ENCODE data around the gene KHDC3L. TPM values are rescaled to one million over a fixed set of nuclear protein-coding genes. Genes with fewer than 3 reads are reported as not detected.
"Not testable (repeated sequence)": the region's sequence is repeated elsewhere in the genome, so short reads cannot be mapped to it uniquely, and the experiment has no call there.

KHDC3L gene
- total and polyA plus RNA-seq, 2 donors, result 0.14 to 0.68 TPM

DNA sequence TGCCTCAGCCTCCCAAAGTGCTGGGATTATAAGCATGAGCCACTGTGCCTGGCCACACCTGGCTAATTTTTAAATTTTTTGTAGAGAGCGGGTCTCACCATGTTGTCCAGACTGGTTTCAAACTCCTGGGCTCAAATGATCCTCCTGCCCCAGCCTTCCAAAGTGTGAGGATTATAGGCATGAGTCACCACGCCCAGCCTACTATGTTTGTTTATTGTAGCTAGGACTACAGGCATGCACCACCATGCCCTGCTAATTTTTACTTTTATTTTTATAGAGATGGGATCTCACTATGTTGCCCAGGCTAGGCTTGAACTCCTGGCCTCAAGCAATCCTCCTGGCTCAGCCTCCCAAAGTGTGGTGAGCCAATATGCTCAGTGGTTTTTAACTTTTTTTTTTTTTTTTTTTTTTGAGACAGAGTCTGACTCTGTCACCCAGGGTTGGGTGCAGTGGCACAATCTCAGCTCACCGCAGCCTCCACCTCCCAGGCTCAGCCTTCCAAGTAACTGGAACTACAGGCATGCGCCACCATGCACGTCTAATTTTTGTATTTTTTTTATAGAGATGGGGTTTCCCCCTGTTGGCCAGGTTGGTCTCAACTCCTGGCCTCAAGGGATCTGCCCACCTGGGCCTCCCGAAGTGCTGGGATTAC is 20.1 kb downstream of the KHDC3L start:
- H3K9me3 ChIP-seq (ENCODE audit: control insufficient read depth in 2 of 2, insufficient read depth in 1 of 2, low read length in 1 of 2), result no peaks in the 10 kb centered on the region
- DNase-seq (ENCODE audit: low read depth in 6 of 9, low spot score in 9 of 9), result no peak
- H3K4me3 ChIP-seq (ENCODE audit: low read length in 2 of 2), result no peak overlapping the region
- H3K4me1 ChIP-seq (ENCODE audit: control insufficient read depth in 2 of 2, insufficient read depth in 2 of 2, low read length in 2 of 2), result no peaks in the 10 kb centered on the region
- no peak overlapping the region for H3K27ac ChIP-seq (ENCODE audit: low read depth in 1 of 2, low read length in 1 of 2)
- peaks cover under 1% of the 10 kb centered on the region in 2 donors for H3K27me3 ChIP-seq (ENCODE audit: control insufficient read depth in 2 of 2, insufficient read depth in 1 of 2, low read length in 1 of 2)
- H3K36me3 ChIP-seq (ENCODE audit: control insufficient read depth in 2 of 2, insufficient read depth in 2 of 2, low read length in 1 of 2), result no peaks in the 10 kb centered on the region
- WGBS, result 95% methylated on average over 6 of the region's 6 CpGs

GRCh38 chr6:73388433-73388799 is 26.0 kb downstream of the KHDC3L start:
- Histone ChIP-seq H3K27me3 (ENCODE audit: control insufficient read depth in 2 of 2, insufficient read depth in 1 of 2, low read length in 1 of 2) (peaks cover 3 to 18% of the 10 kb centered on the region in 2 donors), H3K36me3 (ENCODE audit: control insufficient read depth in 2 of 2, insufficient read depth in 2 of 2, low read length in 1 of 2) (no peaks in the 10 kb centered on the region), H3K27ac (ENCODE audit: low read depth in 1 of 2, low read length in 1 of 2) (no peak overlapping the region), H3K9me3 (ENCODE audit: control insufficient read depth in 2 of 2, insufficient read depth in 1 of 2, low read length in 1 of 2) (no peaks in the 10 kb centered on the region), H3K4me1 (ENCODE audit: control insufficient read depth in 2 of 2, insufficient read depth in 2 of 2, low read length in 2 of 2) (no peaks in the 10 kb centered on the region), H3K4me3 (ENCODE audit: low read length in 2 of 2) (peak overlapping the region; percentile 36 to 56)
- 52% methylated on average over 4 of the region's 4 CpGs for WGBS
- no peak for DNase-seq (ENCODE audit: low read depth in 6 of 9, low spot score in 9 of 9)

GRCh38 chr6:73388800-73389512 is 26.5 kb downstream of the KHDC3L start:
- Histone ChIP-seq H3K27me3 (ENCODE audit: control insufficient read depth in 2 of 2, insufficient read depth in 1 of 2, low read length in 1 of 2) (peaks cover 3 to 18% of the 10 kb centered on the region in 2 donors), H3K27ac (ENCODE audit: low read depth in 1 of 2, low read length in 1 of 2) (no peak overlapping the region), H3K36me3 (ENCODE audit: control insufficient read depth in 2 of 2, insufficient read depth in 2 of 2, low read length in 1 of 2) (no peaks in the 10 kb centered on the region), H3K9me3 (ENCODE audit: control insufficient read depth in 2 of 2, insufficient read depth in 1 of 2, low read length in 1 of 2) (no peaks in the 10 kb centered on the region), H3K4me3 (ENCODE audit: low read length in 2 of 2) (peak overlapping the region; percentile 36 to 56), H3K4me1 (ENCODE audit: control insufficient read depth in 2 of 2, insufficient read depth in 2 of 2, low read length in 2 of 2) (no peaks in the 10 kb centered on the region)
- WGBS, result 2% methylated on average over 38 of the region's 38 CpGs
- peak in 5 of 9 donors; percentile 8 to 52 (median 15) for DNase-seq (ENCODE audit: low read depth in 6 of 9, low spot score in 9 of 9)

- DNase-seq (ENCODE audit: low read depth in 6 of 9, low spot score in 9 of 9), result no peak
- Histone ChIP-seq H3K4me1 (ENCODE audit: control insufficient read depth in 2 of 2, insufficient read depth in 2 of 2, low read length in 2 of 2) (no peaks in the 10 kb centered on the region), H3K27ac (ENCODE audit: low read depth in 1 of 2, low read length in 1 of 2) (no peak overlapping the region), H3K27me3 (ENCODE audit: control insufficient read depth in 2 of 2, insufficient read depth in 1 of 2, low read length in 1 of 2) (peaks cover 3 to 18% of the 10 kb centered on the region in 2 donors), H3K9me3 (ENCODE audit: control insufficient read depth in 2 of 2, insufficient read depth in 1 of 2, low read length in 1 of 2) (peaks cover 0 to 5% of the 10 kb centered on the region in 2 donors), H3K36me3 (ENCODE audit: control insufficient read depth in 2 of 2, insufficient read depth in 2 of 2, low read length in 1 of 2) (no peaks in the 10 kb centered on the region), H3K4me3 (ENCODE audit: low read length in 2 of 2) (no peak overlapping the region)
- WGBS, result 86% methylated on average over 10 of the region's 10 CpGs
Measured at GRCh38 chr6:73389854-73390253, 27.4 kb downstream of the KHDC3L start.

- H3K9me3 ChIP-seq (ENCODE audit: control insufficient read depth in 2 of 2, insufficient read depth in 1 of 2, low read length in 1 of 2), result peaks cover 0 to 11% of the 10 kb centered on the region in 2 donors
- no peak overlapping the region for H3K4me3 ChIP-seq (ENCODE audit: low read length in 2 of 2)
- H3K27ac ChIP-seq (ENCODE audit: low read depth in 1 of 2, low read length in 1 of 2), result no peak overlapping the region
- WGBS, result 85% methylated on average over 2 of the region's 2 CpGs
- H3K27me3 ChIP-seq (ENCODE audit: control insufficient read depth in 2 of 2, insufficient read depth in 1 of 2, low read length in 1 of 2), result peaks cover 3 to 18% of the 10 kb centered on the region in 2 donors
- no peak for DNase-seq (ENCODE audit: low read depth in 6 of 9, low spot score in 9 of 9)
- no peaks in the 10 kb centered on the region for H3K4me1 ChIP-seq (ENCODE audit: control insufficient read depth in 2 of 2, insufficient read depth in 2 of 2, low read length in 2 of 2)
- H3K36me3 ChIP-seq (ENCODE audit: control insufficient read depth in 2 of 2, insufficient read depth in 2 of 2, low read length in 1 of 2), result no peaks in the 10 kb centered on the region
Measured at GRCh38 chr6:73391675-73392074, 29.2 kb downstream of the KHDC3L start.

DNA sequence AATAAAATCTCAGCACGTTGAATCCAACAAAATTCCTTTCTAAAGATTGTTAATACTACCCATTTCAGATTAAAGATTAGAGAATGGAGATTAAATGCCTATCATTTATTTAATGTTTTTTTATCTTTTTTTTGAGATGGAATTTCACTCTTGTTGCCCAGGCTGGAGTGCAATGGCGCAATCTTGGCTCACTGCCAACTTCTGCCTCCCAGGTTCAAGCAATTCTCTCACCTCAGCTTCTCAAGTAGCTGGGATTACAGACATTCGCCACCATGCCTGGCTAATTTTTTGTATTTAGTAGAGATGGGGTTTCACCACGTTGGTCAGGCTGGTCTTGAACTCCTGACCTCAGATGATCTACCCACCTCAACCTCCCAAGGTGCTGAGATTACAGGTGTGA is 29.7 kb downstream of the KHDC3L start:
- not testable (repeated sequence) for H3K36me3 ChIP-seq (ENCODE audit: control insufficient read depth in 2 of 2, insufficient read depth in 2 of 2, low read length in 1 of 2); H3K4me1 ChIP-seq (ENCODE audit: control insufficient read depth in 2 of 2, insufficient read depth in 2 of 2, low read length in 2 of 2); DNase-seq (ENCODE audit: low read depth in 6 of 9, low spot score in 9 of 9); H3K4me3 ChIP-seq (ENCODE audit: low read length in 2 of 2); H3K27ac ChIP-seq (ENCODE audit: low read depth in 1 of 2, low read length in 1 of 2)
- Histone ChIP-seq H3K9me3 (ENCODE audit: control insufficient read depth in 2 of 2, insufficient read depth in 1 of 2, low read length in 1 of 2) (peaks cover 0 to 11% of the 10 kb centered on the region in 2 donors), H3K27me3 (ENCODE audit: control insufficient read depth in 2 of 2, insufficient read depth in 1 of 2, low read length in 1 of 2) (peaks cover 3 to 18% of the 10 kb centered on the region in 2 donors)
- 95% methylated on average over 4 of the region's 4 CpGs for WGBS

DNA sequence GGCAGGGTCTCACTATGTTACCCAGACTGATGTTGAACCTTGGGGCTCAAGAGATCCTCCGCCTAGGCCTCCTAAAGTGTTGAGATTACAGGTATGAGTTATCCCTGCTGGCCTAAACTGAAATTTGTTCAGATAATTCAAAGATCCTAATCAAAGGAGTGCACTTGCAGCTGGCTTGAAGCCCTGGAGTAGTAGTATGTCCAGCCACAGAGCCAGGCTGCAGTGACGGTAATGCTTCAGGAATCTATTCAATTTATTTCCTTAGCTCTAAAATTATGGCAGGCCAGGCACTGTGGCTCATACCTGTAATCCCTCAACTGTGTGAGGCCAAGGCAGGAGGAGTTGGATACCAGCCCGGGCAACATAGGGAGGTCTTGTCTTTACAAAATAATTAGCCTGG is 30.8 kb downstream of the KHDC3L start:
- Histone ChIP-seq H3K9me3 (ENCODE audit: control insufficient read depth in 2 of 2, insufficient read depth in 1 of 2, low read length in 1 of 2) (peaks cover 0 to 11% of the 10 kb centered on the region in 2 donors), H3K4me1 (ENCODE audit: control insufficient read depth in 2 of 2, insufficient read depth in 2 of 2, low read length in 2 of 2) (no peaks in the 10 kb centered on the region), H3K36me3 (ENCODE audit: control insufficient read depth in 2 of 2, insufficient read depth in 2 of 2, low read length in 1 of 2) (no peaks in the 10 kb centered on the region), H3K4me3 (ENCODE audit: low read length in 2 of 2) (no peak overlapping the region), H3K27ac (ENCODE audit: low read depth in 1 of 2, low read length in 1 of 2) (no peak overlapping the region), H3K27me3 (ENCODE audit: control insufficient read depth in 2 of 2, insufficient read depth in 1 of 2, low read length in 1 of 2) (peaks cover 0 to 12% of the 10 kb centered on the region in 2 donors)
- 98% methylated on average over 3 of the region's 3 CpGs for WGBS
- no peak for DNase-seq (ENCODE audit: low read depth in 6 of 9, low spot score in 9 of 9)

DNA sequence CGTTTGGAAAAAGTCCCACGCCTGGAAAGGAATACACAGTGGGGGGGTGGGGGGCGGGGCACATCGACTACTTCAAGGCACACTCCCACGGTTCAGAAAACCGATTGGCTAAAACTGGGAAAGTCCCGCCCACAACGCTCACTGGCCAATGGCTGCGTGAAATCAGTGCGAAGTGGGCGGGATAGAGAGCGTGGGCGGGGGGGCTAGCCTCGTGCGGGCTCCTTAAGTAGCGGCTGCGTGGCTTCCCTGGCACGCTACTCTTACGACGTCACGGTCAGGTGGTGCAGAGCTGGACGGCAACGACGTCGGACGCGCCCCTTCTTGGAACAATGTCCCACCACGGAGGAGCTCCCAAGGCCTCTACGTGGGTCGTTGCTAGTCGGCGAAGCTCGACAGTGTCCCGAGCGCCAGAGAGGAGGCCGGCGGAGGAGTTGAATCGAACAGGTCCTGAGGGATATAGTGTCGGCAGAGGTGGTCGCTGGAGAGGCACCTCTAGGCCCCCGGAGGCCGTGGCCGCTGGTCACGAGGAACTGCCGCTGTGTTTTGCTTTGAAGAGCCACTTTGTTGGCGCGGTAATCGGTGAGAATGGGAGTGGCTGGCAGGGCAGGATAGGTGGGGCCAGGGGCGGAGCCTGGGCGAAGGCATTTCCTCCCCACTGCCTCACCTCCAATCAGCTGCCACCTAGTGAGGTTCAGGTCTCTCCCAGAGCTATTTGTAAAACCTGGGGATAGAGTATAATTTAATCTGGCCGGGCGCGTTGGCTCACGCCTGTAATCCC is 32.3 kb downstream of the KHDC3L start, which contains the start of gene DDX43:
Gene DDX43 (plus strand): TSS at position 252 of the 778 bp plus-strand sequence. CDS start 78 bp downstream, at position 330.
- DNase-seq (ENCODE audit: low read depth in 6 of 9, low spot score in 9 of 9), result peak in 2 of 9 donors; percentile 18 to 25
- 73% methylated on average over 54 of the region's 54 CpGs for WGBS
- H3K4me3 ChIP-seq (ENCODE audit: low read length in 2 of 2), result peak within 1 kb of the TSS in 1 of 2 donors; percentile 39

GRCh38 chr6:73395875-73396274 is 33.4 kb downstream of the KHDC3L start:
- no peak for DNase-seq (ENCODE audit: low read depth in 6 of 9, low spot score in 9 of 9)
- 98% methylated on average over 10 of the region's 10 CpGs for WGBS
- H3K4me3 ChIP-seq (ENCODE audit: low read length in 2 of 2), result no peak overlapping the region

More for the DNA sequence above, 32.3 kb downstream of the KHDC3L start, which contains the start of gene DDX43:
- H3K27ac ChIP-seq (ENCODE audit: low read depth in 1 of 2, low read length in 1 of 2), result no peak within 1 kb of the TSS
- H3K9me3 ChIP-seq (ENCODE audit: control insufficient read depth in 2 of 2, insufficient read depth in 1 of 2, low read length in 1 of 2), result peaks cover 0 to 11% of the 10 kb centered on the region in 2 donors
- no peaks in the 10 kb centered on the region for H3K4me1 ChIP-seq (ENCODE audit: control insufficient read depth in 2 of 2, insufficient read depth in 2 of 2, low read length in 2 of 2)
- no peaks in the 10 kb centered on the region for H3K36me3 ChIP-seq (ENCODE audit: control insufficient read depth in 2 of 2, insufficient read depth in 2 of 2, low read length in 1 of 2)
- peaks cover 0 to 2% of the 10 kb centered on the region in 2 donors for H3K27me3 ChIP-seq (ENCODE audit: control insufficient read depth in 2 of 2, insufficient read depth in 1 of 2, low read length in 1 of 2)

More at GRCh38 chr6:73395875-73396274, 33.4 kb downstream of the KHDC3L start:
- H3K27ac ChIP-seq (ENCODE audit: low read depth in 1 of 2, low read length in 1 of 2), result no peak overlapping the region
- no peaks in the 10 kb centered on the region for H3K27me3 ChIP-seq (ENCODE audit: control insufficient read depth in 2 of 2, insufficient read depth in 1 of 2, low read length in 1 of 2)
- H3K4me1 ChIP-seq (ENCODE audit: control insufficient read depth in 2 of 2, insufficient read depth in 2 of 2, low read length in 2 of 2), result no peaks in the 10 kb centered on the region
- no peaks in the 10 kb centered on the region for H3K36me3 ChIP-seq (ENCODE audit: control insufficient read depth in 2 of 2, insufficient read depth in 2 of 2, low read length in 1 of 2)
- peaks cover 0 to 11% of the 10 kb centered on the region in 2 donors for H3K9me3 ChIP-seq (ENCODE audit: control insufficient read depth in 2 of 2, insufficient read depth in 1 of 2, low read length in 1 of 2)

Measured in thymus (tissue), 11 donors.